Spleen (tissue), 11 donors: ENCODE results near the gene RTL1. TPM values are rescaled to one million over a fixed set of nuclear protein-coding genes. Genes with fewer than 3 reads are reported as not detected.

Experiments used
- DNase-seq: peaks from one replicate; pipeline ENCODE4 v3.0.0-alpha.2; 2020
- H3K27ac ChIP-seq, 8 donors: fragments of 200-600 bp; sonication (generic) in 7 of 8; 1 replicate in 4 of 8; 2 replicates in 4 of 8; pipeline versions ENCODE4 v1.5.0 to v1.8.0; 2016 to 2021; ENCODE audit warnings: inconsistent platforms in 4 of 8, mild to moderate bottlenecking in 4 of 8, moderate library complexity in 1 of 8
- H3K27me3 ChIP-seq, 7 donors: fragments of 200-600 bp; sonication (generic) in 6 of 7; replicated peaks in 1 of 7; 1 replicate in 4 of 7; 2 replicates in 3 of 7; pipeline versions ENCODE4 v1.5.0 to v1.8.0; 2016 to 2021; ENCODE audit warnings: inconsistent platforms in 3 of 7, mild to moderate bottlenecking in 1 of 7
- H3K36me3 ChIP-seq, 6 donors: fragments of 200-600 bp; sonication (generic) in 5 of 6; 1 replicate in 4 of 6; 2 replicates in 2 of 6; pipeline versions ENCODE4 v1.5.0 to v1.8.0; 2016 to 2021; ENCODE audit warnings: inconsistent platforms in 2 of 6
- H3K4me1 ChIP-seq, 6 donors: fragments of 200-600 bp; sonication (generic) in 5 of 6; 1 replicate in 3 of 6; 2 replicates in 3 of 6; pipeline versions ENCODE4 v1.5.0 to v1.8.0; 2016 to 2021; ENCODE audit warnings: inconsistent platforms in 3 of 6
- H3K4me3 ChIP-seq, 8 donors: fragments of 200-600 bp; sonication (generic) in 7 of 8; 1 replicate in 4 of 8; 2 replicates in 4 of 8; pipeline versions ENCODE4 v1.5.0 to v1.8.0; 2016 to 2021; ENCODE audit warnings: inconsistent platforms in 4 of 8, mild to moderate bottlenecking in 4 of 8, moderate library complexity in 2 of 8
- H3K9me3 ChIP-seq, 8 donors: fragments of 200-600 bp; sonication (generic) in 7 of 8; 1 replicate in 4 of 8; 2 replicates in 4 of 8; pipeline versions ENCODE4 v1.5.0 to v1.8.0; 2016 to 2021; ENCODE audit warnings: inconsistent platforms in 4 of 8
- POLR2A ChIP-seq, 3 donors: fragments of 450-650 bp; IDR thresholded peaks; one replicate each; pipeline ENCODE4 v1.5.1; 2017; ENCODE audit warnings: antibody characterized with exemption in 3 of 3, mild to moderate bottlenecking in 1 of 3
- POLR2AphosphoS5 ChIP-seq, 3 donors: sonication (generic); formaldehyde crosslinking; IDR thresholded peaks; one replicate each; pipeline ENCODE4 v1.5.1; 2017; ENCODE audit warnings: antibody characterized with exemption in 3 of 3
- WGBS, 5 donors: extraction: QIAGEN DNeasy Blood & Tissue Kit in 3 of 5; methylation state at CpG; one replicate each; pipeline versions ENCODE4 v1.1.5 to v1.1.7; 2013 to 2018; 5-methylcytosine and 5-hydroxymethylcytosine counted together
- intact Hi-C: fragments of 100-400 bp; cut with DNase I; formaldehyde crosslinking; loops from one replicate; pipeline ENCODE4 v1.15.0; 2023; ENCODE audit warnings: low total_unique reads
- polyA plus RNA-seq, 3 donors: library from polyadenylated mRNA; stranded (reverse); fragments of 200-250 nt; gene quantifications; one replicate each; pipeline ENCODE4 v1.2.1, GENCODE V29; 2013
- total RNA-seq, 7 donors: library from RNA; depleted of rRNA in 3 of 7; stranded (reverse); fragments of >200 nt in 3 of 7; fragmentation: NEBNext Ultra II Directional in 4 of 7; extraction: Animal tissue kit (Norgen Biotek cat#: 25700) in 4 of 7; gene quantifications; one replicate each; pipeline versions ENCODE4 v1.1.0 to v1.2.1, GENCODE V29; 2016 to 2021
- TF ChIP-seq, protein P1 (sequence below), 11 experiments: fragments of 200-600 bp in 7 of 11; fragments of 450-650 bp in 4 of 11; sonication (generic) in 4 of 11; IDR thresholded peaks in 8 of 11; conservative IDR thresholded peaks in 3 of 11; 1 replicate in 7 of 11; 2 replicates in 4 of 11; pipeline versions ENCODE4 v1.4.0 to v1.8.0; 2016 to 2021; ENCODE audit warnings: antibody characterized with exemption in 11 of 11, inconsistent platforms in 4 of 11, mild to moderate bottlenecking in 1 of 11
- donor health status: healthy with polysubstance abuse.
- donor health status: DM: no; HTN: no; CAD: no; lungs with moderate emphysema.
- donor health status: DM: no; HTN: no; CAD: no.
- donor health status: Bipolar disorder and iron deficiency.
- donor health status: healthy.
- donor health status: DM: no; HTN: no; CAD: no.
- donor health status: DM: yes; HTN: yes; CAD: no.

Gene RTL1
- total and polyA plus RNA-seq, 10 donors: under 0.01 TPM; not detected in 9

DNA sequence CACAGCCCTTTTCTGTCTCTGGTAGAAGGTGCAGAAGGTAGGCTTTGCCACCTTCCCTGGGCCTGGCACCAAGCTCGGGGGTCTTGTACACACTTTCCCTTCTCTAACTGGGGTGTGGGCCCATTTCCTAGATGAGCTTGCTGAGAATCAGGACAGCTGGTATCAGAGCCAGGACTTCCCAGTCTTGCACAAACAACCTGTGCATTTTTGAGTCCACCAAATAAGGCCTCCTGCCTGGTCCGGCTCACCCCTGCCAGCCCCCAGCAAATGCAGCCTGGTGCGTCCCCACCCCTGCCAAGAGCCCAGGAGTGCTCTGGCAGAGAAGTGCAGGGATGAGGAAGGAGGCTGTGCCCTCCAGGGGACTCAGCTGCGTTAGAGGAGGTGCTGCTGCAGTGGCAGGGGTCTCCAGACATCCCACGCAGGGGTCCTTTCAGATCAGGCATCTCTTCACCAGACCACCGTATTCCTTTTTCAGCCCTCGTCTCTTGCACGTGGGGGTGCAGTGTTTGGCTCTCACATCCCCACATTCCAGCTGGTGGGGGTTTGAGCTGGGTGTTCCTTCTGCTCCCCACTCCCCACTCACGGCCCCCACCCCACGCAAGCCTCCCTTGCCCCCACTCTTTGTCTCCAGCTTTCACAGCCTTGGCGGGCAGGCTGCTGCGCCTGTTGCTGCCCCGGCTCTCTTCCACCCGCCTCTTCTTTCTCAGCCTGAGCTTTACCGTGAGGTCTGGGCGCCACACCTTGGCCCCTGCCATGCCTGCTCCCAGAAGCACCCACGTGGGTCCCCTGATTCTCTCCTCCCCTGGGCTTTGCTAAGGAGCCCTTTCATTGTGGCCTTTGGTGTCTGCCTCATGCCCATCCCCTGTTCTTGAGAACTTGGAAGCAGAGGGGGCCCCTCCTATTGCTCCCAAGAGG, 45.3 kb downstream of the RTL1 start:
- DNase-seq: peak; percentile 47
- Histone ChIP-seq H3K27ac (no peak overlapping the region), H3K27me3 (peaks cover 0 to 4% (median 0%) of the 10 kb centered on the region in 7 donors), H3K36me3 (no peaks in the 10 kb centered on the region), H3K9me3 (no peaks in the 10 kb centered on the region), H3K4me3 (no peak overlapping the region), H3K4me1 (no peaks in the 10 kb centered on the region)
- intact Hi-C loops: loop anchor here (10.0 kb wide), 1 partner anchor 377 kb away; no protein-coding TSS in a partner anchor
- 81 to 89% (median 86%) methylated on average over 17 of the region's 17 CpGs for WGBS, 5 donors
- TF ChIP-seq, protein P1, sequence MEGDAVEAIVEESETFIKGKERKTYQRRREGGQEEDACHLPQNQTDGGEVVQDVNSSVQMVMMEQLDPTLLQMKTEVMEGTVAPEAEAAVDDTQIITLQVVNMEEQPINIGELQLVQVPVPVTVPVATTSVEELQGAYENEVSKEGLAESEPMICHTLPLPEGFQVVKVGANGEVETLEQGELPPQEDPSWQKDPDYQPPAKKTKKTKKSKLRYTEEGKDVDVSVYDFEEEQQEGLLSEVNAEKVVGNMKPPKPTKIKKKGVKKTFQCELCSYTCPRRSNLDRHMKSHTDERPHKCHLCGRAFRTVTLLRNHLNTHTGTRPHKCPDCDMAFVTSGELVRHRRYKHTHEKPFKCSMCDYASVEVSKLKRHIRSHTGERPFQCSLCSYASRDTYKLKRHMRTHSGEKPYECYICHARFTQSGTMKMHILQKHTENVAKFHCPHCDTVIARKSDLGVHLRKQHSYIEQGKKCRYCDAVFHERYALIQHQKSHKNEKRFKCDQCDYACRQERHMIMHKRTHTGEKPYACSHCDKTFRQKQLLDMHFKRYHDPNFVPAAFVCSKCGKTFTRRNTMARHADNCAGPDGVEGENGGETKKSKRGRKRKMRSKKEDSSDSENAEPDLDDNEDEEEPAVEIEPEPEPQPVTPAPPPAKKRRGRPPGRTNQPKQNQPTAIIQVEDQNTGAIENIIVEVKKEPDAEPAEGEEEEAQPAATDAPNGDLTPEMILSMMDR (IDR thresholded peaks at IDR 0.05 in 8 of 11, conservative IDR thresholded peaks at IDR 0.05 in 3 of 11): no peak
- TF ChIP-seq POLR2A (IDR thresholded peaks at IDR 0.05): no peak
- TF ChIP-seq POLR2AphosphoS5 (IDR thresholded peaks at IDR 0.05): no peak

- no peaks in the 10 kb centered on the region for H3K9me3 ChIP-seq
- H3K4me3 ChIP-seq: no peak overlapping the region
- intact Hi-C loops: loop anchor here (10.0 kb wide), 1 partner anchor 377 kb away; no protein-coding TSS in a partner anchor
- no peaks in the 10 kb centered on the region for H3K36me3 ChIP-seq
- 63 to 77% (median 71%) methylated on average over 14 of the region's 14 CpGs for WGBS, 5 donors
- DNase-seq: peak; percentile 48
- H3K27me3 ChIP-seq: peaks cover 0 to 4% (median 0%) of the 10 kb centered on the region in 7 donors
- no peak overlapping the region for H3K27ac ChIP-seq
- TF ChIP-seq, protein P1 (IDR thresholded peaks at IDR 0.05 in 8 of 11, conservative IDR thresholded peaks at IDR 0.05 in 3 of 11): no peak
- no peak for TF ChIP-seq POLR2AphosphoS5 (IDR thresholded peaks at IDR 0.05)
- no peak for TF ChIP-seq POLR2A (IDR thresholded peaks at IDR 0.05)
- no peaks in the 10 kb centered on the region for H3K4me1 ChIP-seq
Observed at GRCh38 chr14:100857233-100857922, 46.1 kb downstream of the RTL1 start.

GRCh38 chr14:100856056-100856950, 47.2 kb downstream of the RTL1 start:
- peak; percentile 55 for DNase-seq
- Histone ChIP-seq H3K27me3 (peaks cover 0 to 1% (median 0%) of the 10 kb centered on the region in 7 donors), H3K4me1 (peaks cover 0 to 7% (median 0%) of the 10 kb centered on the region in 6 donors), H3K27ac (no peak overlapping the region), H3K9me3 (no peaks in the 10 kb centered on the region), H3K4me3 (no peak overlapping the region), H3K36me3 (no peaks in the 10 kb centered on the region)
- WGBS, 5 donors: 84 to 94% (median 86%) methylated on average over 20 of the region's 20 CpGs
- intact Hi-C loops: loop anchor here (10.0 kb wide), 1 partner anchor 378 kb away; no protein-coding TSS in a partner anchor
- TF ChIP-seq POLR2AphosphoS5 (IDR thresholded peaks at IDR 0.05) (no peak), POLR2A (IDR thresholded peaks at IDR 0.05) (no peak)
- TF ChIP-seq, protein P1 (IDR thresholded peaks at IDR 0.05 in 8 of 11, conservative IDR thresholded peaks at IDR 0.05 in 3 of 11): no peak
